Measurements from ENCODE around the gene RPS10.
"Not testable (repeated sequence)": the region's sequence is repeated elsewhere in the genome, so short reads cannot be mapped to it uniquely, and the experiment has no call there.

RPS10 gene

DNA sequence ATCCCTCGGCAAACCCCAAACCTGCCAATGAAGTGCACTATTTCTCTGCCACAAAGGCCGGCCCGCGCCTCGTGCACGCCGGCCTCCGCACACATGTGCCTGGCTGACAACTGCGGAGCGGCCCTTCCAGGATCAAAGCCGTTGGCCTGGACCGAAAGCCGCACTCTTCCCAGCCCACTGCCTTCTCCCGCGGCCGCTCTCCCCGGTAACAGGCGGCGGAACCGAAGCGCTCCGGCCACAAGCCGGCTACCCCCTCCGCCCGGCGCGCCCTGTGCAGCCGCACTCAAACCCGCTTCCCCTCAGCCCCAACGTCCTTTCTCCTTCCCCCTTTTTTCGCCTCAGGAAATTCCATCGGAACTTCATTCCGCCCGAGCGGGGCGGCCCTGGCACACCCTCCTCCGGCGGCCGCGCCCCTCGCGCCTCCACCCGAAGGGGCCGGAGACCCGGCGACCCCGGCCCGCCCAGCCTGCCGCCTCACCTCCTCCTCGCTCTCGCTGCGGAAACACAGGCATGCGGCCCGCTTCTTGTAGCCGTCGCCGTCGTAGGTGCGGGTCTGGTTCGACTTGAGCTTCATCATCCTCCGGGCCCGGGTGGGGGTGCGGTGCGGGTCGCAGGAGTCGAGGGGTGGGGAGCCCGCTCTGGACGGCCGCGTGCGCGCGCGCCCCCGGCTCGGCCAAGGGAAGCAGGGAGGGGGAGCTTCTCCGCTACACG, 33.9 kb downstream of the RPS10 start:
- peak; percentile 78 for DNase-seq

- no peak for DNase-seq
Observed at GRCh38 chr6:34391473-34391785, 34.4 kb downstream of the RPS10 start.

- DNase-seq: peak; percentile 41
Observed at GRCh38 chr6:34390531-34391472, 35.1 kb downstream of the RPS10 start.

GRCh38 chr6:34389034-34389433, 36.8 kb downstream of the RPS10 start:
- no peak for DNase-seq

DNA sequence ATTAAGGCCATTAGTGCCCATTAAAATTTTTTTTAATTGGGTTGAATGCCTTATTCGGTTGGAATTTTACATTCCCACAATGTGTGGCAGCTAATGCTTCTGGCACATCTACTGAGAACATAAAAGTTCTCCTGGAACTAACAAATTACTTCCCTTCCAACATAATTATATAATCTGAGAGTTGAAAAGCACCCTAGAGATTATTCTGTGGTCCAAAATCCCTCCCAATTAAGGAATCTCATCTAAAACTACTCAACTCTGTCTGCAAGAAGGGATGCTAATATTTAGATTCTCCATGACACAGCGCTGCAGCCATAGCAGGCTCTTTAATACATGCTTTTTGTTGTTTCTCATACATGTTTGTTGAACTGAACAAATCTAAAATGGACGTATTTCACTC, 37.4 kb downstream of the RPS10 start:
- DNase-seq: no peak

DNA sequence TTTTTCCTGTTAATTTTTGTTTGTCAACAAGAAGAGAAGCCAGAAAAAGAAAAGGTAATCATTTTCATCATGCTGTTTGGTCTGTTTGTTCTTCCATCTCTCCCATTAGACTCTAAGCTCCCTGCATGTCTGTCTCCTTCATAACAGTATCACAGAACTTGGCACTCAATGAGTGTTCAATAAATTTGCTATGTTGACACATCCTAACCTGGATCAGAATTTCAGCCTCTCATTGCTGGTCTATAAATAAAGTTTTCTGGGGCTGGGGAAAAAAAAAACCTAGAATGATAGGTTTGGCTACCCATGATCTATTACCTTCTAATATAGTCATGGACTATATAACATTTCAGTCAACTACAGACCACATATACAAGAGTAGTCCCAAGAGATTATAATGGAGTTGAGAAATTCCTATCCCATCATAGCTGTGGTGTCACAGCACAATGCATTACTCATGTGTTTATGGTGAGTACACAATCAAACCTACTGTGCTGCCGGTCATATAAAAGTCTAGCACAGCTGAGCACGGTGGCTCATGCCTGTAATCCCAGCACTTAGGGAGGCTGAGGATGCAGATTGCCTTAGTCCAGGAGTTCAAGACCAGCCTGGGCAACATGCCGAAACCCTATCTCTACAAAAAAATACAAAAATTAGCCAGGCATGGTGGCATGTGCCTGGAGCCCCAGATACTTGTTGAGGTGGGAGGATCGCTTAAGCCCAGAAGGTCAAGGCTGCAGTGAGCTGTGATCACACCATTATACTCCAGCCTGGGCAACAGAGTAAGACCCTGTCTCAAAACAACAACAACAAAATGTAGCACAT, 39.3 kb downstream of the RPS10 start:
- no peak for DNase-seq

DNA sequence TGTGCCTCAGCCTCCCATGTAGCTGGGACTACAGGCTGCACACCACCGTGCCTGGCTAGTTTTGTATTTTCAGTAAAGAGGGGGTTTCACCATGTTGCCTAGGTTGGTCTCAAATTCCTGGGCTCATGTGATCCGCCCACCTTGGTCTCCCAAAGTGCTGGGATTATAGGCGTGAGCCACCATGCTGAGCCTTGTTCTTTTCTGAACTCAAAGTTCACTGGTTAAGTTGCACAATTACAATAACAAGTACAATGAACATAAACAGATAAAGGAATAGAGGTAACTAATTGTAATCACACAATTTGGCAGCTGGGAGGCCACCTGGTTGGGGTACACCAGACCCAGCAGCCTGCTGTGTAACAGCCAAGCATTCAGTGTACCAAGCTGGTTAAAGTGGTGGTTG, 40.1 kb downstream of the RPS10 start:
- DNase-seq: no peak

DNA sequence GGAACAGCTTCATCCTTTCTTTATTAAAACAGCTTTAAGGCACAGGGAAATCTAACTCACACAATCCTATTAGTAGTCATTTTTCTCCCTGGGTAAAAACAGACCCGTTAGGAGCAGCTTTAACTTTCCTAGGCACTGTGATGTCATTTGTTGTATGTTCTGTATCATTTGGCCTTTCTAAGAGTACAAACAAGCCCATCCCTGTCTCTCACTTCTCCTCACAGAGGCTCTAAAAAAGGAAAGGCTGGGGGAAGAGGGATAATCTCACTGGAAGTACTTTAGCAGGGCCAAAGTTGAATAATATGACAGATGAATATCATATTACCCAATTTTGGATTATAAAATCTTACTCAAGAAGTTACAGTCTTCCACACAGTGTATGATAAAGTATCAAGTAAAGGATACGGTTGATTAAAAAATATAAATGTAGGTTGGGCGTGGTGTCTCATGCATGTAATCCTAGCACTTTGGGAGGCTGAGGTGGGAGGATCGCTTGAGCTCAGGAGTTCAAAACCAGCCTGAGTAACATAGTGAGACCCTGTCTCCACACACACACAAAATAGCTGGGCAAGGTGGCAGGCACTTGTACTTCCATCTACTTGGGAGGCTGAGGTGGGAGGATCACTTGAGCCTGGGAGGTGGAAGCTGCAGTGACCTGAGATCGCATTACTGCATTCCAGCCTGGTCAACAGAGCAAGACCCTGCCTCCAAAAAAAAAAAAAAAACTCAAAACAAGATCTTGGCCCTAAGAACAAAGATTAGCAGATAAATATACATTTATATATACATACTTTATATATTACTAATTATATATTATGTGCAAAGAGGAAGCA, 41.3 kb downstream of the RPS10 start:
- no peak for DNase-seq

DNA sequence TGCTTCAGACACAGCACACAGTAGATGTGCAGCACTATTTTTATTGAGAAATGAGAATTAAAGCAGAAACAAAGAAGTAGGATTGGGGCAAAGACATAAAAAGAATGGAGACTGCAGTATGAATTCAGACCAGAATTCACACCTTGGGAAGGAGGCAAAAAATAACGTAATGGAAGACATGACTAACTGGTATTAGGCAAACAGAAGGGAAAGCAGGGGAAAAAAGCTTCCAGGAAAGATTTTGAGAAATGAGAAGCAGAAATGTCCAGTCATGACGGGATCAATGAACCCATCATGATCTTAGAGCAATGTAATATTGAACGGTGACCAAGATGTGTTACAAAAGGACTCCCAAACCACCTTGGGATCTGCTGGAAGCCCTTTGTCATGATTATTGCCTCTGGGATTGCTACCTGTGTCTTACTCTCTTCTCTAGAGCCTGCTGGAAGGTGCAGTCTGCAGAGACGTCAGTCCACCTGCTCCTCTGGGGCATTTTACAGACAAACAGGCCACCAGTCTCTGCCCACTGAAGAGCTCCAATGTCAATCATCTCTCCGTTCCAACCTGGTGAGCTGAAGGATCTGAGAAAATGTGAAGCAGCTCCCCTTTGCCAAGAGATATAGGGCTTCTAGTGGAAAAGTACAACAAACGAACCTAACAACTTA, 42.1 kb downstream of the RPS10 start:
- no peak for DNase-seq

GRCh38 chr6:34383161-34383631, 42.7 kb downstream of the RPS10 start:
- DNase-seq: peak; percentile 44

DNA sequence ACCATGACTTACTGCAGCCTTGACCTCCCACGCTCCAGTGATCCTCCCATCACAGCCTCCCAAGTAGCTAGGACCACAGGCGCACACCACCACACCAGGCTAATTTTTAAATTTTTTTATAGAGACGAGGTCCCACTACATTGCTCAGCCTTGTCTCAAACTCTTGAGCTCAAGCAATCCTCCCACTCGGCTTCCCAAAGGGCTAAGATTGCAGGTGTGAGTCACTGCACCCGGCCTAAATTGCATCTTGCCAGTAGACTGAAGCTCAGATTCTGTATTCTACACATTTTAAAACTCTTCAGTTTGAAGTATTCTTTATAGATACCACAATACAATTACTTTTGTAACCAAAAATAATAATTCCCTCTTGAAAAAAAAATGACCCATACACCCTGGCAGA, 44.8 kb downstream of the RPS10 start:
- no peak for DNase-seq

- no peak for DNase-seq
Observed at GRCh38 chr6:34378470-34378869, 47.4 kb downstream of the RPS10 start.

DNA sequence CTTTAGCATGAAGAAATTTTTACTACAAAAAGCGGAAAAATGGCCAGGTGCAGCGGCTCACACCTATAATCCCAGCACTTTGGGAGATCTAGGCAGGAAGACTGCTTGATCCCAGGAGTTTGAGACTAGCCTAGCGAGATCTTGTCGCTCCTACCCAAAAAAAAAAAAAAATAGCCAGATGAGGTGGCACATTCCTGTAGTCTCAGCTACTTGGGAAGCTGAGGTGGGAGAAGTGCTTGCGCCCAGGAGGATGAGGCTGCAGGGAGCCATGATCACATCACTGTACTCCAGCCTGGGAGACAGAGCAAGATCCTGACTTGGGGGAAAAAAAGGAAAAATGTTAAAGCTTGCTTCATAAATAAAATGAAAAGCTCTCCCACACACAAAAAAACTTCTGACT, 47.9 kb downstream of the RPS10 start:
- no peak for DNase-seq

DNA sequence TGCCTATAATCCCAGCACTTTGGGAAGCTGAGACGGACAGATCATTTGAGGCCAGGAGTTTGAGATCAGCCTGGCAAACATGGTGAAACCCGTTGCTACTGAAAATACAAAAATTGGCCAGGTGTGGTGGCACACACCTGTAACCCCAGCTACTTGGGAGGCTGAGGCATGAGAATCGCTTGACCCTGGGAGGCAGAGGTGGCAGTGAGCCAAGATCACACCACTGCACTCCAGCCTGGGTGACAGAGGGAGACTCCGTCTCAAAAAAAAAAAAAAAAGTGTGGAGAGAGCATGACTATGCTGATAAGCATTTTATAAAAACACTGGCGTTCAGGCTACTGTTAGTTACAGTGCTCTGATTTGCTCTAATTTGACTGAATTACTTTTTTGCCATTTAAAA, 48.3 kb downstream of the RPS10 start:
- DNase-seq: not testable (repeated sequence)

- no peak for DNase-seq
Observed at GRCh38 chr6:34375833-34376232, 50.0 kb downstream of the RPS10 start.

GRCh38 chr6:34374508-34374907, 51.4 kb downstream of the RPS10 start:
- no peak for DNase-seq

DNA sequence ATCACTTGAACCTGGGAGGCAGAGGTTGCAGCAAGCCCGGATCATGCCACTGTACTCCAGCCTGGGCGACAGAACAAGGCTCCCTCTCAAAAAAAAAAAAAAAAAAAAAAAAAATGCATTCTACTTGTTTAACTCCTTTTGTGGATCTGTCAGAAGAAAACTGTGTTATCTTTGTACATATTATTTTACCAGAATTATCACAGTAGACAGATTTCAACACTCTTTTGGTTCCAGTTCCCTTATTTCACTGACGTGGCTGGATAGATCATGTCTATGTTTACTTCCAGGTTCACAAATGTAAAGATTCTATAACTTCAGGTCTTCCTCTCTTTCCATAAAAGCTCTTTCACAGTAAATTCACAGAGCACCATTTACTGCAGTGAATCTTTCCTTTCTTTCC, 51.8 kb downstream of the RPS10 start:
- no peak for DNase-seq

GRCh38 chr6:34373511-34373910, 52.4 kb downstream of the RPS10 start:
- no peak for DNase-seq

GRCh38 chr6:34371865-34372264, 54.0 kb downstream of the RPS10 start:
- DNase-seq: not testable (repeated sequence)

DNA sequence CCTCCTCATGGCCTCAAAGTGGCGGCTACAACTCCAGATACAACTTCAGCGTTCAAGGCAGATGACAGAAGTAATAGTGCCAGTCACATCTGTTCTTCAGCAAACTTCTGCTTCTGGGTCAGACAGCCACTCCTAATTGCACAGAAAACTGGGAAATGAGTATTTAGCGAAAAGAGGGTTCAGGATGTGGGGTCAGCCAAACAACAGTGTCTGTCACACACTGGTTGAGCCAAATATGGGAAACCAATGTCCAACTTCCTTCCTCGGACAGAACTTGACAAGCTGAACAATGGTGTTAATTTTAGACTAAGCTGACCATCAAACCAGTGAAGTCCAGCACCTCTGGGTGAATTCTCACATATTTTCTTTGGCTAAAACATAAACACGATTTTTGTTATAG, 55.5 kb downstream of the RPS10 start:
- no peak for DNase-seq

DNA sequence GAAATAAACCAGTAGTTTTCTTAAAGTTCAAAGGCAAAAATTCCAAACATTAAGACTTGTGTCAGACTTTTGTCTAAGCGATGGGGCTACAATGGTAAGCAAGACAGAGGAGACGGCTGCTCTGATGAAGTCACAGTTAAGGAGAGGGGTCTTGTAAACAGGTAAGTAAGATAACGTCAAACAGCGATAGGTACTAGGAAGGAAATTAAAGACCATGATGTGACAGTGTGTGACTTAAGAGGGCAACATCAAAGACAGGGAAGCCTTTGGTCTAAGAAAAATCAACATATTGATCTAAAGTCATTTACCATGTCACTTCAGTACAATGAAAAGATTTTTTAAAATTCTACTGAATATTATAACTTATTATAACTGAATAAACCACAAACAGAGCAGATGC, 56.5 kb downstream of the RPS10 start:
- DNase-seq: no peak
